Endothelial cell of umbilical vein (primary cell): Measurements from ENCODE around the gene STIM1.

Source experiments
- EZH2 ChIP-seq: IDR thresholded peaks from 2 replicates; pipeline ENCODE4 v1.6.1; 2012; ENCODE audit warnings: borderline replicate concordance, low read depth, mild to moderate bottlenecking, moderate library complexity, low read length, inconsistent platforms; ENCODE audit not compliant: severe bottlenecking
- FOS ChIP-seq: IDR thresholded peaks from 2 replicates; pipeline ENCODE4 v1.6.1; 2011; ENCODE audit warnings: mild to moderate bottlenecking, low read length, moderate library complexity, borderline replicate concordance; ENCODE audit not compliant: insufficient read depth
- GATA2 ChIP-seq: IDR thresholded peaks from 2 replicates; pipeline ENCODE4 v1.7.0; 2011; ENCODE audit warnings: low read depth, mild to moderate bottlenecking, moderate library complexity, mixed read lengths, low read length; ENCODE audit not compliant: insufficient read length, insufficient read depth
- JUN ChIP-seq: IDR thresholded peaks from 2 replicates; pipeline ENCODE4 v1.6.1; 2011; ENCODE audit warnings: borderline replicate concordance, low read depth; ENCODE audit not compliant: insufficient read length, insufficient read depth
- MYC ChIP-seq: IDR thresholded peaks from one replicate; pipeline ENCODE4 v1.6.1; 2011; ENCODE audit warnings: mild to moderate bottlenecking, low read depth, low read length
- POLR2A ChIP-seq: IDR thresholded peaks from 2 replicates; pipeline ENCODE4 v1.6.1; 2012; ENCODE audit warnings: low read depth, mild to moderate bottlenecking, control low read depth, low read length
- POLR2AphosphoS5 ChIP-seq: IDR thresholded peaks from 2 replicates; pipeline ENCODE4 v1.6.1; 2012; ENCODE audit warnings: low read depth, mild to moderate bottlenecking, control low read depth, low read length, moderate library complexity; ENCODE audit not compliant: insufficient read depth
- TF ChIP-seq, protein P1 (sequence below), 2 donors: IDR thresholded peaks; 1 replicate in 1 of 2; 2 replicates in 1 of 2; pipeline ENCODE4 v1.5.1; 2011; ENCODE audit warnings: low read length in 2 of 2, mild to moderate bottlenecking in 2 of 2, moderate library complexity in 2 of 2, control low read depth in 1 of 2, inconsistent platforms in 1 of 2, low read depth in 1 of 2; ENCODE audit not compliant: insufficient read depth in 1 of 2; ENCODE audit errors: extremely low read depth in 1 of 2
- TF ChIP-seq, protein P2 (sequence below): IDR thresholded peaks from 2 replicates; pipeline ENCODE4 v1.6.1; 2011; ENCODE audit not compliant: insufficient read depth, insufficient read length

DNA sequence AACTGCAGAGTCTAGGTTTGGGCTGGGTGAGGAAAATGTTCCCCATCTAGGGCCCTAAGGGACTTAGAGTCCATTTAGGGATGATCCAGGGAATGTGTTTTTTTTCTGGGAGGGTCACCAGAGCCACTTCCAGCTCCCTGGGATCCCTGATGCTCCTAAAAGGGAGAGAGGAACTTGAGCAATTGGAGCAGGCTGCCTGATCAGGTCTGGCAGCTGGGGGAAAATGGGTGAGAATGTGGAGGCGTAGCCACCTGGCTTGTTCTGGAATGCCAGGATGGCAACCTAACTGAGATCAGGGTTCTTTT, 45.9 kb upstream of the STIM1 start:
- no peak for TF ChIP-seq POLR2A
- TF ChIP-seq, protein P1, sequence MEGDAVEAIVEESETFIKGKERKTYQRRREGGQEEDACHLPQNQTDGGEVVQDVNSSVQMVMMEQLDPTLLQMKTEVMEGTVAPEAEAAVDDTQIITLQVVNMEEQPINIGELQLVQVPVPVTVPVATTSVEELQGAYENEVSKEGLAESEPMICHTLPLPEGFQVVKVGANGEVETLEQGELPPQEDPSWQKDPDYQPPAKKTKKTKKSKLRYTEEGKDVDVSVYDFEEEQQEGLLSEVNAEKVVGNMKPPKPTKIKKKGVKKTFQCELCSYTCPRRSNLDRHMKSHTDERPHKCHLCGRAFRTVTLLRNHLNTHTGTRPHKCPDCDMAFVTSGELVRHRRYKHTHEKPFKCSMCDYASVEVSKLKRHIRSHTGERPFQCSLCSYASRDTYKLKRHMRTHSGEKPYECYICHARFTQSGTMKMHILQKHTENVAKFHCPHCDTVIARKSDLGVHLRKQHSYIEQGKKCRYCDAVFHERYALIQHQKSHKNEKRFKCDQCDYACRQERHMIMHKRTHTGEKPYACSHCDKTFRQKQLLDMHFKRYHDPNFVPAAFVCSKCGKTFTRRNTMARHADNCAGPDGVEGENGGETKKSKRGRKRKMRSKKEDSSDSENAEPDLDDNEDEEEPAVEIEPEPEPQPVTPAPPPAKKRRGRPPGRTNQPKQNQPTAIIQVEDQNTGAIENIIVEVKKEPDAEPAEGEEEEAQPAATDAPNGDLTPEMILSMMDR (IDR thresholded peaks at IDR 0.05; ENCODE audit: extremely low read depth in 1 of 2, insufficient read depth in 1 of 2, low read depth in 1 of 2, low read length in 2 of 2) = no peak
- no peak for TF ChIP-seq EZH2
- TF ChIP-seq POLR2AphosphoS5 = no peak
- TF ChIP-seq, protein P2, sequence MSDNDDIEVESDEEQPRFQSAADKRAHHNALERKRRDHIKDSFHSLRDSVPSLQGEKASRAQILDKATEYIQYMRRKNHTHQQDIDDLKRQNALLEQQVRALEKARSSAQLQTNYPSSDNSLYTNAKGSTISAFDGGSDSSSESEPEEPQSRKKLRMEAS = no peak
- no peak for TF ChIP-seq JUN
- no peak for TF ChIP-seq MYC
- no peak for TF ChIP-seq FOS
- TF ChIP-seq GATA2 = no peak
